ENCODE results near the gene EMILIN1.

- TF ChIP-seq CTCF (IDR thresholded peaks at IDR 0.05) (no peak), EZH2 (IDR thresholded peaks at IDR 0.05; ENCODE audit: borderline replicate concordance, insufficient read depth, low read depth, low read length, poor library complexity, severe bottlenecking) (no peak)
These were observed 54.9 kb downstream of the EMILIN1 start for GRCh38 chr2:27133195-27133875.
